ENCODE results near the gene FZD8.

DNA sequence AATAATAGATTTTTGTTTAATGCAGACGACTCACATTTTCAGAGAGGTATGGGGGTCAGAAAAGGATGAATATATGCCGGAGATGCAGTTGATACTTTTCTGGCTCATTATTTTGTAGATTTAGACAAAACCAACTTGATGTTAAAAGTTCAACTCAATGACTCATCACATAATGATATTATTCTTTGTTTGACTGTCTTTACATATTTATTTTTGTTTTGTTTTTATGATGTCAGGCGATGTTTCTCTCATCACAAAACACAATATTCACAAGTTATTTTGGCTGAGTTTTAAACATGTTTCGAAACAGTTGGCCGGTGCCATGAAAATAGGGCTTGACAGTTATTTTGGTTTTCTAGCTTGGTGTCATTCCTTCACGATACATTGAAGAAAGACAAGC is 35.7 kb downstream of the FZD8 start:
- TF ChIP-seq, protein P1, sequence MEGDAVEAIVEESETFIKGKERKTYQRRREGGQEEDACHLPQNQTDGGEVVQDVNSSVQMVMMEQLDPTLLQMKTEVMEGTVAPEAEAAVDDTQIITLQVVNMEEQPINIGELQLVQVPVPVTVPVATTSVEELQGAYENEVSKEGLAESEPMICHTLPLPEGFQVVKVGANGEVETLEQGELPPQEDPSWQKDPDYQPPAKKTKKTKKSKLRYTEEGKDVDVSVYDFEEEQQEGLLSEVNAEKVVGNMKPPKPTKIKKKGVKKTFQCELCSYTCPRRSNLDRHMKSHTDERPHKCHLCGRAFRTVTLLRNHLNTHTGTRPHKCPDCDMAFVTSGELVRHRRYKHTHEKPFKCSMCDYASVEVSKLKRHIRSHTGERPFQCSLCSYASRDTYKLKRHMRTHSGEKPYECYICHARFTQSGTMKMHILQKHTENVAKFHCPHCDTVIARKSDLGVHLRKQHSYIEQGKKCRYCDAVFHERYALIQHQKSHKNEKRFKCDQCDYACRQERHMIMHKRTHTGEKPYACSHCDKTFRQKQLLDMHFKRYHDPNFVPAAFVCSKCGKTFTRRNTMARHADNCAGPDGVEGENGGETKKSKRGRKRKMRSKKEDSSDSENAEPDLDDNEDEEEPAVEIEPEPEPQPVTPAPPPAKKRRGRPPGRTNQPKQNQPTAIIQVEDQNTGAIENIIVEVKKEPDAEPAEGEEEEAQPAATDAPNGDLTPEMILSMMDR (IDR thresholded peaks at IDR 0.05; ENCODE audit: insufficient read depth, low read length): no peak
- TF ChIP-seq, protein P2, sequence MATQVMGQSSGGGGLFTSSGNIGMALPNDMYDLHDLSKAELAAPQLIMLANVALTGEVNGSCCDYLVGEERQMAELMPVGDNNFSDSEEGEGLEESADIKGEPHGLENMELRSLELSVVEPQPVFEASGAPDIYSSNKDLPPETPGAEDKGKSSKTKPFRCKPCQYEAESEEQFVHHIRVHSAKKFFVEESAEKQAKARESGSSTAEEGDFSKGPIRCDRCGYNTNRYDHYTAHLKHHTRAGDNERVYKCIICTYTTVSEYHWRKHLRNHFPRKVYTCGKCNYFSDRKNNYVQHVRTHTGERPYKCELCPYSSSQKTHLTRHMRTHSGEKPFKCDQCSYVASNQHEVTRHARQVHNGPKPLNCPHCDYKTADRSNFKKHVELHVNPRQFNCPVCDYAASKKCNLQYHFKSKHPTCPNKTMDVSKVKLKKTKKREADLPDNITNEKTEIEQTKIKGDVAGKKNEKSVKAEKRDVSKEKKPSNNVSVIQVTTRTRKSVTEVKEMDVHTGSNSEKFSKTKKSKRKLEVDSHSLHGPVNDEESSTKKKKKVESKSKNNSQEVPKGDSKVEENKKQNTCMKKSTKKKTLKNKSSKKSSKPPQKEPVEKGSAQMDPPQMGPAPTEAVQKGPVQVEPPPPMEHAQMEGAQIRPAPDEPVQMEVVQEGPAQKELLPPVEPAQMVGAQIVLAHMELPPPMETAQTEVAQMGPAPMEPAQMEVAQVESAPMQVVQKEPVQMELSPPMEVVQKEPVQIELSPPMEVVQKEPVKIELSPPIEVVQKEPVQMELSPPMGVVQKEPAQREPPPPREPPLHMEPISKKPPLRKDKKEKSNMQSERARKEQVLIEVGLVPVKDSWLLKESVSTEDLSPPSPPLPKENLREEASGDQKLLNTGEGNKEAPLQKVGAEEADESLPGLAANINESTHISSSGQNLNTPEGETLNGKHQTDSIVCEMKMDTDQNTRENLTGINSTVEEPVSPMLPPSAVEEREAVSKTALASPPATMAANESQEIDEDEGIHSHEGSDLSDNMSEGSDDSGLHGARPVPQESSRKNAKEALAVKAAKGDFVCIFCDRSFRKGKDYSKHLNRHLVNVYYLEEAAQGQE (IDR thresholded peaks at IDR 0.05; ENCODE audit: insufficient replicate concordance, low read depth): no peak
- TF ChIP-seq POLR2AphosphoS5 (IDR thresholded peaks at IDR 0.05; ENCODE audit: low read depth) (no peak), SPI1 (IDR thresholded peaks at IDR 0.05; ENCODE audit: borderline replicate concordance, low read depth) (no peak), GABPA (IDR thresholded peaks at IDR 0.05; ENCODE audit: low read depth) (no peak)
